ENCODE results near the gene MAD1L1. TPM values are rescaled to one million over a fixed set of nuclear protein-coding genes. Genes with fewer than 3 reads are reported as not detected.

MAD1L1 gene
- total RNA-seq, 1 experiment from 2014 or later = 38.5 TPM

- 0 out of 2 replicates have a peak overlapping the region, but pooled peaks have one; percentile 46 for H3K27ac ChIP-seq (ENCODE audit: low read depth, low read length)
- H3K36me3 ChIP-seq (ENCODE audit: control insufficient read depth in 1 of 2, insufficient read depth in 2 of 2, low read length in 2 of 2) = peaks cover 0 to 12% of the 10 kb centered on the region in 2 experiments; a peak in 1 of 4 replicates
- no TSS peak for BruUV-seq (replicated peaks)
- TF ChIP-seq CTCF (IDR thresholded peaks at IDR 0.05 in 2 of 3, conservative IDR thresholded peaks at IDR 0.05 in 1 of 3; ENCODE audit: borderline replicate concordance in 1 of 3, insufficient read depth in 1 of 3, low read depth in 2 of 3, low read length in 2 of 3) (peak in 1 of 3 experiments; percentile 26; a peak in 1 of 6 replicates), CEBPB (IDR thresholded peaks at IDR 0.05; ENCODE audit: low read depth) (no peak)
- intact Hi-C loops (cut with micrococcal nuclease) = no loop called here
- no peak overlapping the region for H3K4me3 ChIP-seq (replicated peaks in 1 of 2; ENCODE audit: low read depth in 1 of 2, low read length in 2 of 2)
- H3K9me2 ChIP-seq (ENCODE audit: insufficient read depth) = no peaks in the 10 kb centered on the region
- H3K4me2 ChIP-seq (ENCODE audit: low read length) = peak overlapping the region; percentile 78
- H3K9me3 ChIP-seq (ENCODE audit: control insufficient read depth in 1 of 2, insufficient read depth in 1 of 2, low read depth in 1 of 2, low read length in 2 of 2) = peaks cover 0 to 6% of the 10 kb centered on the region in 2 experiments; a peak in 2 of 4 replicates
- no peaks in the 10 kb centered on the region for H3K27me3 ChIP-seq (ENCODE audit: insufficient read depth, low read length)
- no peak overlapping the region for H3K9ac ChIP-seq (ENCODE audit: low read length)
- DNase-seq (ENCODE audit: low read depth, low spot score) = no peak
- H4K20me1 ChIP-seq (ENCODE audit: insufficient read depth) = no peaks in the 10 kb centered on the region
- ChIA-PET RAD21 (ENCODE audit: low non-redundant PET in 1 of 2, low total read pairs in 2 of 2, uncharacterized antibody in 2 of 2, unreplicated experiment in 2 of 2) (no interaction called here), POLR2A (no interaction called here), CTCF (no interaction called here)
- no peak overlapping the region for H2AFZ ChIP-seq (ENCODE audit: low read depth, low read length, poor library complexity, severe bottlenecking)
- peak; percentile 45; the same call in 1 of the 2 replicates for ATAC-seq
- H3K79me2 ChIP-seq (ENCODE audit: insufficient read depth, low read length) = no peaks in the 10 kb centered on the region
- peaks cover 16 to 35% of the 10 kb centered on the region in 2 experiments for H3K4me1 ChIP-seq (ENCODE audit: control insufficient read depth in 1 of 2, insufficient read depth in 2 of 2, low read length in 2 of 2)
These were observed 348.7 kb downstream of the MAD1L1 start for GRCh38 chr7:1883834-1884582.

- H3K79me2 ChIP-seq (ENCODE audit: insufficient read depth, low read length) = no peaks in the 10 kb centered on the region
- H3K9me3 ChIP-seq (ENCODE audit: control insufficient read depth in 1 of 2, insufficient read depth in 1 of 2, low read depth in 1 of 2, low read length in 2 of 2) = peaks cover 0 to 5% of the 10 kb centered on the region in 2 experiments; a peak in 2 of 4 replicates
- peak overlapping the region in 1 of 2 experiments; percentile 38; a peak in 2 of 4 replicates for H3K4me3 ChIP-seq (replicated peaks in 1 of 2; ENCODE audit: low read depth in 1 of 2, low read length in 2 of 2)
- H3K36me3 ChIP-seq (ENCODE audit: control insufficient read depth in 1 of 2, insufficient read depth in 2 of 2, low read length in 2 of 2) = peaks cover 0 to 7% of the 10 kb centered on the region in 2 experiments; a peak in 1 of 4 replicates
- no TSS peak for BruUV-seq (replicated peaks)
- ChIA-PET POLR2A (interaction anchor here (0.9 kb wide), 1 partner anchor 11 kb away, joined by 3 read pairs; no protein-coding TSS in a partner anchor), CTCF (no interaction called here), RAD21 (ENCODE audit: low non-redundant PET in 1 of 2, low total read pairs in 2 of 2, uncharacterized antibody in 2 of 2, unreplicated experiment in 2 of 2) (interaction anchor here in 1 of 2 experiments (0.7 kb wide), 1 partner anchor 306 kb away, joined by 6 read pairs; no protein-coding TSS in a partner anchor)
- peaks cover 16 to 35% of the 10 kb centered on the region in 2 experiments for H3K4me1 ChIP-seq (ENCODE audit: control insufficient read depth in 1 of 2, insufficient read depth in 2 of 2, low read length in 2 of 2)
- peak; percentile 68 for DNase-seq (ENCODE audit: low read depth, low spot score)
- H3K4me2 ChIP-seq (ENCODE audit: low read length) = peak overlapping the region; percentile 78
- H3K9me2 ChIP-seq (ENCODE audit: insufficient read depth) = no peaks in the 10 kb centered on the region
- intact Hi-C loops (cut with micrococcal nuclease) = no loop called here
- H3K27ac ChIP-seq (ENCODE audit: low read depth, low read length) = peak overlapping the region; percentile 46; the same call in 1 of the 2 replicates
- no peak overlapping the region for H2AFZ ChIP-seq (ENCODE audit: low read depth, low read length, poor library complexity, severe bottlenecking)
- H3K9ac ChIP-seq (ENCODE audit: low read length) = peak overlapping the region; percentile 30
- no peaks in the 10 kb centered on the region for H3K27me3 ChIP-seq (ENCODE audit: insufficient read depth, low read length)
- no peaks in the 10 kb centered on the region for H4K20me1 ChIP-seq (ENCODE audit: insufficient read depth)
- ATAC-seq = peak; percentile 94
- TF ChIP-seq ZBTB33 (IDR thresholded peaks at IDR 0.05; ENCODE audit: extremely low read depth, insufficient replicate concordance, low read length) (no peak), ELF1 (IDR thresholded peaks at IDR 0.05; ENCODE audit: borderline replicate concordance, low read depth) (no peak), EZH2phosphoT487 (IDR thresholded peaks at IDR 0.05; ENCODE audit: borderline replicate concordance) (no peak), POLR2A (IDR thresholded peaks at IDR 0.05; ENCODE audit: borderline replicate concordance, extremely low read depth, insufficient read depth, insufficient read length) (no peak), POLR2AphosphoS5 (IDR thresholded peaks at IDR 0.05; ENCODE audit: low read depth, low read length) (0 out of 2 replicates have a peak, but pooled peaks have one; percentile 30), YY1 (IDR thresholded peaks at IDR 0.05; ENCODE audit: extremely low read depth, insufficient replicate concordance, low read depth, low read length) (peak; percentile 33), FOSL1 (IDR thresholded peaks at IDR 0.05; ENCODE audit: low read depth) (peak; percentile 83), ZNF274 (IDR thresholded peaks at IDR 0.05; ENCODE audit: low read depth, low read length) (no peak)
These were observed 349.5 kb downstream of the MAD1L1 start for GRCh38 chr7:1883031-1883761.
